AG04449 (cell line): ENCODE data around the gene CLK2.
"Not testable (repeated sequence)": the region's sequence is repeated elsewhere in the genome, so short reads cannot be mapped to it uniquely, and the experiment has no call there.

Experiments used
- CTCF ChIA-PET: fragments of 350-600 bp; formaldehyde crosslinking; extraction: SDS; loops from one replicate; lab custom pipeline; 2021; ENCODE audit warnings: antibody characterized with exemption; lab: Yijun Ruan, JAX
- POLR2A ChIA-PET: fragments of 400-600, 350-600 bp; formaldehyde crosslinking; extraction: SDS; loops from one replicate; lab custom pipeline; 2020; ENCODE audit warnings: antibody characterized with exemption, inconsistent platforms; lab: Yijun Ruan, JAX
- DNase-seq: peaks from one replicate; pipeline ENCODE4 v3.0.0-alpha.2; 2010; ENCODE audit warnings: low read depth, low spot score
- H3K4me3 ChIP-seq: 2 replicates; pipeline ENCODE4 v1.5.1; 2011; ENCODE audit warnings: low read depth, mild to moderate bottlenecking, control low read depth, low read length
- CTCF ChIP-seq: IDR thresholded peaks from one replicate; pipeline ENCODE4 v1.5.1; 2011; ENCODE audit warnings: mild to moderate bottlenecking, moderate library complexity, low read length, control low read depth, inconsistent platforms; ENCODE audit not compliant: insufficient read depth; ENCODE audit errors: missing control alignments

The CLK2 gene

GRCh38 chr1:155219592-155220031 is 53.7 kb downstream of the CLK2 start:
- TF ChIP-seq CTCF: no peak
- H3K4me3 ChIP-seq: no peak overlapping the region
- CTCF ChIA-PET: interaction anchor here (0.8 to 4.4 kb wide), 5 partner anchors 10 to 42 kb away, joined by 3 to 21 read pairs (median 8); partner anchors contain the start of gene THBS3
- no peak for DNase-seq
- POLR2A ChIA-PET: no interaction called here

DNA sequence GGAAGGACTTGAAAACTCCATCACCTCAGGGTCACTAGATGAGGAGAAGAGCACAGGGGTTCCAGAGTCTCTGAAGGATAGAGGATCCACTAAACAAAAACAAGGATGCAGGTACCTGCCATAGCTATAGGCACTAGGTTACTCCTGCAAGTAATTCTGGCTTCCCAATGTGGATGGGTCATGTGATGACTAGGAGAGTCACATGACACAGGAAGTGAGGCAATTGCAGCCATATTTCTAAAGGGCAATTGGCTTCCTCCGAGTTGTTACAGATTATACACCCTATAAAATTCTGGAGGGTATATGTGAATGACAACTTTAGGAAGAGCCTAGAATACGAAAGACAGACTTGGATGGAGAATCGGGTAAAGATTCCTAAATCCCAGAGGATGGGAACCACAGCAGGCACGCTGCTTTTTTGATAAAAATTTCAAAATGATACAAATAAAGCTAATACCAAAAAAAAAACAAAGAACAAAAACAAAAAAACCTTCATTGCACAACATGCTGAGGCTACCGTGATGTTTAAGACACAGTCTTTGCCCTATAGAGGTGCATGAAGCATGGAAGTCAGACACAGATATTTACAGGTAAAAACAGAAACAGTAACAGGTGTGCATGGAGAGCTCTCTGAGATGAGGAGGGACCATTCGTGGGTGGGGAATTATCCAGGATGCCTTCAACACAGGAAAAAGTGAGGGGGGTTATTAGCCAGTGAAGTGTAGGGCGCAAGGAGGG is 54.3 kb downstream of the CLK2 start:
- H3K4me3 ChIP-seq: no peak overlapping the region
- TF ChIP-seq CTCF: no peak
- DNase-seq: no peak
- ChIA-PET CTCF (interaction anchor here (0.7 to 4.4 kb wide), 6 partner anchors 9 to 42 kb away, joined by 3 to 21 read pairs (median 6); partner anchors contain the start of gene THBS3), POLR2A (interaction anchor here (0.6 to 0.8 kb wide), 2 partner anchors 10 to 12 kb away, joined by 3 to 4 read pairs; partner anchors contain the start of genes MTX1 and THBS3)

- POLR2A ChIA-PET, CTCF ChIA-PET: not testable (repeated sequence)
These were observed 58.6 kb downstream of the CLK2 start for GRCh38 chr1:155214702-155215101.

More at GRCh38 chr1:155214702-155215101, 58.6 kb downstream of the CLK2 start:
- H3K4me3 ChIP-seq, DNase-seq: not testable (repeated sequence)
